KG1 (cell line): ENCODE measurements around the gene SULF2.
"Not testable (repeated sequence)": the region's sequence is repeated elsewhere in the genome, so short reads cannot be mapped to it uniquely, and the experiment has no call there.

Experiments used
- DNase-seq: peaks from one replicate; lab custom pipeline; 2025; lab: John Stamatoyannopoulos, UW

SULF2 gene

DNA sequence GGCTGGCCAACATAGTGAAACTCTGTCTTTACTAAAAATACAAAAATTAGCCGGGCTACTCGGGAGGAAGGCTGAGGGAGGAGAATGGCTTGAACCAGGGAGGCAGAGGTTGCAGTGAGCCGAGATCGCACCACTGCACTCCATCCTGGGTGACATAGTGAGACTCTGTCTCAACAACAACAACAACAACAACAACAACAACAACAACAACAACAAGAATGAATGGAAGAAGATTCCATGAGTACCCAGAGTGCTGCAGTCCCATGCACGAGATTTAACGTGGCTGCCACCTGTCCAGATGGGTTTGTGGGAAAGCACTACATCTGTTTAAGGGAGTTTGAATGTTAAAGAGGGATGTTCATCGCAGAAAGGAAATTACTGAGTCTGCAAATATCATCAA lies 19.7 kb upstream of the SULF2 start:
- DNase-seq: not testable (repeated sequence)

DNA sequence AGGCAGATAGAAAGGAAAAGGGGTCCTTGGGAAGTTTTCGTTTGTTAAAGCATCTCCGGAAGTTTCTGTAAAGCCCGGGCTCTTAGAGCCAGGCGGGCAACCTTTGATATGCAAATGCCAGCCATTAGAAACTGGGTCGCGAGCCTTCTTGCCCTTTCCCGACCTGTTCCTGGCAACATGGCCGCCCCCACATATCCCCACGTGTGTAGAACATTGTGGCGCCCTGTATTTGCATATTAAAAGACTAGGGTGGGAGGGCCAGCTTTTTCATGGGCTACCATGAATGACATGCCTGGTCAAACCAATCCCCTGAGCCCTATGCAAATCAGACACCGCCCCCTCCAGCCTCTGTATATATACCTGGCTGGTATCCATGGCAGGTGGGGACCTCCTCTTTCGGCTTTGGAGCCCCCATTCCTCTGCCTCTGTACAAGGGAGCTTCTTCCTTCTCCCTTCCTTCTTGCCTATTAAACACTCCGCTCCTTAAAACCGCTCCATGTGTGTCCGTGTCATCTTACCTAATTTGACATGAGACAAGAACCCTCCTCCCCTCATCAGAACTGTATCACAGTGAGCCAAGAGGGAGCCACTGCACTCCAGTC lies 19.0 kb upstream of the SULF2 start:
- DNase-seq: not testable (repeated sequence)

DNA sequence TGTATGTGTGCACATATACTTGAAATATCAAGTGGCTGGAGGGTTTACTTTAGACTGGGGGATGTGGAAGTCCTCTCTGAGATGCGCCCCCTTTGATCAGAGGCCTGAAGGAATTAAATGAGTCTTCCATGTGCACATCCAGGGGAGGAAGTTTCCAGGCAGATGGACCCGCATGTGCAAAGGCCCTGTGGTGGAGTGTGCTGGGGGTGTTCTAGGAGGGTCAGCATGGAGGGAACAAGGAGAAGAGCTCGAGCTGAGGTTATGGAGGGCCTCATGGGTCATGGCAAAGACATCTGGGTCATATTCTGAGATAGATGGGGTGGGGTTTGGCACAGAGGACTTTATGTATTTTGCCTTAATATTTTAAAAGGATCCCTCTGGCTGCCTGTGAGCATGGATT lies 17.7 kb upstream of the SULF2 start:
- no peak for DNase-seq

DNA sequence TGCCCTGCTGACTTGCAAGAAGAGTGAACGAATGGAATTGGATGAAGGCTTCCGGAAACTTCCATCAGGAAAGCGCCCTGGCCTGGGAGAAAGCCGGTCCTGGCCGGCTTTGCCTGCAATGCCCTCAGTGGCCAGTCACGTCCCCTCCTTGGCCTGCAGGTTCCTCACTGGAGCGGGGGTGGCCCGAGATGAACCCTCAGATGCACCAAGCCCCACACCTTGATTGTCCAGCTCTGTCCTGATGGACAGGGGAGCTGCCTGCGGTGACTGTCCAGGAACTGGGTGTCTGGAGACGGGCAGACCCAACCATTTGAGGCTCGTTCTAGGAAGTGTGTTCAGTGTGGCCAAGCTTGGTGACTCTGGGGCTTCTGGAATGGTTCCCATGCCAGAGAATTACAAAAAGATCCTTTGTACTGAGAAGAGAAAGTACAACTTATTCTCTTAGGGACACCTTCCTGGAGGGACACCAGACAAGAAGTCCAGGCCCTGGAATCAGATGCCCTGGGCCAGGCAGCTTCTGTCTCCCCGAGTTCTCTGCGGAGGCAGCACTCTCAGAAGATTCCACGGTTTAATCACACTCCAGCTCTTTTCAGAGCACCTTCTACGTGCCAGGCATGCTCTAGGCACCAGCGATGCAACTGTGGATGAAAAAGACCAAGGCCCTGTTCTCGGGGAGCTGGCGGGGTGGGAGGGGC lies 17.1 kb upstream of the SULF2 start:
- DNase-seq: no peak

DNA sequence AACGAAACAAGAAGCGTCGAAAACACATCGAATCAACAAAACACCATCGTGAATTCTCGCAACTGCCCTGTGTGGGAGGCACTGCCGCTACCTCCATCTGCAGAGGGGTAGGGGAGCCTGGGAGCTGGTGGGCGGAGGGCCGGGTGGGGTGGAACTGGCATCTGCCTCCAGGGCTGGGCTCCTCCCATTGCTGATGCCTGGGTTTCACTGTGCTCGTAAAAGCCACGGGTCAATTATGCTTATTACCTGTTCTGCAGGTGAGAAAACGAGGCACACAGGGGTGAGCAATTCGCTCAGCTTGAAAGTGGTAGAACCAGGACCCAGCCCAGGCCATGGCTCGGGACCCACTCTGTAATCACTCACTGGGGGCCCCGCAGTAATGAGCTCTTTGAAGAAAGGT lies 16.5 kb upstream of the SULF2 start:
- no peak for DNase-seq

DNA sequence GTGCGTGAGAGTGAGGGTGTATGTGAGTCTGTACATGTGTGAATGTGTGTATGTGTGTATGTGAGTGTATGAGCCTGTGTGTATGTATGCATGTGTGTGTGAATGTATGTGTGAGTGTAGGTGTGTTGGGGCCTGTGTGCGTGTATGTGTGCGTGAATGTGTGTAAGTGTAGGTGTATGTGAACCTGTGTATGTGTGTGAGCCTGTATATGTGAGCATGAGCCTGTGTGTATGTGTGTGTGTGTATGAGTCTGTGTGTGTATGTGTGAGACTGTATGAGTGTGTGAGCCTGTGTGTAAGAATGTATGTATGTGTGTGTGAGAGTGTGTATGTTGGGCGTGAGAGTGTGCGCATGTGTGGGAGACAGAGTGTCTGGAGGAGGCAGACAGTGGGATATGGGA lies 15.8 kb upstream of the SULF2 start:
- DNase-seq: no peak

DNA sequence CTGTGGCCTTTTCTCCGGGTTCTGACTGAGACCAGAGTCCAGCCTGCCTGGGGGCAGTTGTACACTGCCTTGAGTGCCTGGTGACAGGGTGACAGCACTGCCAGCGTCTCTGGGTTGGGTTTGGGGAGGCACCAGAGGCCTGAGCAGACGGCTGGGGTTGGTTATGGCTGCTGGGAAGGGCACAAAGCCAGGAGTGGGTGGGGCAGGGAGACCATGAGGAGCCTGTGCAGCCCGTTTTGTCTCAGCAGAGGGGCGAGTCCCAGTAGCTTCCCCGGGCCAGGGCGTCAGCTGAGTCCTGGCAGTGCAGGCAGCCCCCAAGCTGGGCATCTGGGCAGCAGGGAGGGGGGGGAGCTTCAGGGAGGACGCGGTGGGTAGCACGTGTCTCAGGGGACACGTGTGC lies 15.3 kb upstream of the SULF2 start:
- DNase-seq: no peak

DNA sequence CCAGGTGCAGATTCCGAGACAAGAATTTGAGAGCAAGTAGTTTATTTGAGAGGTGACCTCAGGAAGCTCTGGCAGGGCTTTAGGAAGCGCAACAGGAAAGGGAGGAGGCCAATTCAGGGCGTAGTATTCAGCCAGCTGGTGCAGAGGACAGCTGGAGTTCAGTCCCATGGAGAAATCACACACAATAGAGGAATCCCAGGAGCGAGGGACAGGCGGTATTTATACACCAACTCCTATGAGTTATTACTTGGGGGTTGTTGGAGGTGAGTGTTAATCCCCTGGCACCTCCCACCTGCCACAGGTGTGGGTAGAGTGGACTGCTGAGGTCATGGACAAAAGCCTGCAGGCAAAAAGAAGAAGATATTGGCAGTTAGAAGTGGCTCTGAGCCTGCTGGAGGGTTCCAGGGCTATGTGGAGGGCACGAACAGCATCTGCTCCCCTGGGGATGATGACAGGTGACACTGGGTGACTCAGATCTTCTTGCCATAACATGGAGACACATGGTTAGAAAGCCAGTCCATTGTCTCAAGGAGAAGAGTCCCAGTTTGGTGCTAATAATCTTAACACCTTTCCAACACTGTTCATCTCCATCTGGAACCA lies 13.9 kb upstream of the SULF2 start:
- no peak for DNase-seq

DNA sequence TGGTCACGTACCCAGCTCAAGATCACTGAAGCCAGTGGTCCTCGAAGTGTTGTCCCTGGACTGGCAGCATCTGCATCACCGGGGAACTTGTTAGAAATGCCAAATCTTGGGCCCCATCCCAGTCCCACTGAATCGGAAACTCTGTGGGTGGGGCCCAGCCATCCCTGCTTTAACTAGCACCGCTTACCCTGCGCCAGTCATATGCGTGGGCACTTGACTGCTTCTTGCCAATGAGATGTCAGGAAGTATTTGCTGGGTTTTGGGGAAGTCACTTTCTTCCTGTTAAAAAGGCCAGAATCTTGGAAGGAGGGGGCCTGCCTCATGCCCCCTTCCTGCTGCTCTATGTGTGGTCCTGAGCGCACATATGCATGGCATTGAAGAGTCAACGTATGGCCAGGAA lies 11.7 kb upstream of the SULF2 start:
- DNase-seq: no peak

DNA sequence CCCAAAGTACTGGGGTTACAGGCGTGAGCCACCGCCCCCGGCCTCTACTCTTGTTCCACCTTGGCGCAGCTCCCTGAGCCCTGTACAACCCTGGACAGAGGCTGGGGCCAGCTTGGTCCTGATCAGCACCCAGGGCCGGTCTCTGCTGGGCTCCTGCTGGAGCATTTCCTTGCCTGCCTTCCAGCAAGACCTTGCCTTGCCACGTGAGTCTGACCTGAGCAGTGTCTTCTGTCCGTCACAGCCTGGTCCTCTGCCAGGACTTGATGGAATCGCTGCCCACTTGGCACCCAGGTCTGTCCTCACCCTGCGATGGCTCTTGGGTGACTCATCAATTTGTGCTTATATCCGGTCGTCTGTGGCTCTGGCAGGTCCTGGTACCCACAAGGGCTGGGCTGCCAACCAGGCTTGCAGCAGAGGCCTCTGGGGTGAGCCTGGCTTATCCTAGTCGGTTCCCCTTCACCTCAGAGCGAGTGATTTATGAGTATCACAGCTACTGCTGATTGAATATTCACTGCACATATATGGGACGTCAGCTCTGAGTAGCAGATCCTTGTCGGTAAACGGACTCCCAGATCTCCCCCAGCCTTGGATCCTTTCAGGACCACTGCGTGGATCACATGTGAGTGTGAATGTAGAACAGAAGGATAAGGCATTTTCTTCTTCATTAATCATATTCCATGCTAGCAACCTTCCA lies 10.1 kb upstream of the SULF2 start:
- DNase-seq: no peak

DNA sequence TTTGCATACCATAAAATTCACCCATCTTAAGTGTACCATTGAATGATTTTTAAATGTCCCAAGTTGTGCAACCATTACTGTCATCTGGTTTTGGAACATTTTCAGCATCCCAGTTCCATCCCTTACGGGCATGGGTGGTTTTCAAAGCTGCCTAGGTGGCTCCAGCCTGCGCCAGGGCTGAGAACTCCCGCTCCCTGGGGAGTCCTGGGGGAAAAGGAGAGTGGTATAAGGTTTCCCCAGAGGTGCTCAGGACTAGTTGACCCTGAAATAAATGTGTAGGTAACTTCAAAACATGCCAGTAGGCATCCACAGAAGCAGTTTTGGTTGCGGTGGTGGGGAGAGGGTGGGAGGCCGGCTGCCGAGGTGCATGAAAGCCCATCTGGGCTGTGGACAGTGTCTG lies 9.0 kb upstream of the SULF2 start:
- DNase-seq: not testable (repeated sequence)

DNA sequence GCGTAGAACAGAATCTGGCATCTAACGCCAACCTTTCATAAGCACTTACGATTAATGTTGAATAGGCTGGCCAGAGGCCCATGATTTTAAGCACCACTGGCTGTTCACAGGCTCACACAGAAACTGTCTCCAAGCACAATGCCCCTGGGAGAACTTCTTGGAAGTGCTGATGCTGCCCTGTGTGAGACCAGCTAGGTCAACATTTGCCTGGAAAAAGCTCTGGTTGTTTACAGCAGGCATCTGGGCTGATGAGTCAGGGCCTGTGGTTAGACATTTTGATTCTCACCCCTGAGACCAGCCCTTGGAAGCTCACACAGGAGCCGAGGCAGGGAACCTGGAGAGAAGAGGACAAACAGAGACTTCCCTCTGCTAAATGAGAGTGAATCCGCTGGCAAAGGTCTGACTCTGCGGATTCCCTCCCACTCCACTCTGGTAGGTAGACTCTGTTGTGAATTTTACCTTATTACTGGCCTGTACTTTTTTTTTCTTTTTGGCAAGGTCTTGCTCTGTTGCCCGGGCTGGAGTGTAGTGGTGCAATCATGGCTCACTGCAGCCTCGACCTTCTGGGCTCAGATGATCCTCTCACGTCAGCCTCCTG lies 6.8 kb upstream of the SULF2 start:
- DNase-seq: no peak

DNA sequence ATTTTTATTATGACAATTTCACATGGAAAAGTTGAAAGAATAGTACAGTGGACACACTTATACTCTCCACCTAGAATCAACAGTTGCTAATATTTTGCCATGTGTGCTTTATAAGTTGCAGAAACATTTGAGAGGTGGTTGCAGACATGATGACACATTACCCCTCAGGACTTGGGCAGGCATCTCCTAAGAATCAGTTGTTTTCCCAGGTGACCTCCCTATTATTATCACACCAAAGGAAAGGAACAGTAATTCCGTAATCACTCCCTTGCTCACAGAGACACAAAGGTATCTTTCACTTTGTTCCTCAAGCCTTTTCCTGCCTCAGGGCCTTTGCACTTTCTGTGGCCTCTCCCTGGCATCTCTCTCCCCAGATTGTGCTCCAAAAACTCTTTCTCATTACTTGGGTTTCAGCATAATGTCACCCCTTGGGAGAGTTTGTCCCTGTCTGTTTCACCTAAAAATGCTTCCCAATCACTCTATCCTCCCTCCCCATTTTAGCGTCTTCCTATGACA lies 5.9 kb upstream of the SULF2 start:
- no peak for DNase-seq

DNA sequence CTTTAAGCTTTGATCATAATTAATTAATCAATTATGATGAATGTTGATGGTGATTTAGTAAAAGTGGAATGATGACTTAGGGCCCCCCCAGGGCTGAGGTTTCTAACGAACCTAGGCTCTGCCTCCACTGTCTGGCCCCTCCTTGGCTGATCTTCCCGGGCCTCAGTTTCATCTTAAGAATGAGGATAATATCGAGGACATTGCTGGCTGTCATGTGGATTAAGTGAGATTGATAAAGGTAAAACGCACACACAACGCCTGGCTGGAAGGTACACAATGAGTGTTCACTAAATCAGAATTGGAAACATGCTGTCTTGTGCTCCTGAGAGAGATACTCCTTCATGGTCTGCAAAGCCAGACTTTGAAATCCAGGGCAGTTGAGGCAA lies 5.3 kb upstream of the SULF2 start:
- DNase-seq: no peak

DNA sequence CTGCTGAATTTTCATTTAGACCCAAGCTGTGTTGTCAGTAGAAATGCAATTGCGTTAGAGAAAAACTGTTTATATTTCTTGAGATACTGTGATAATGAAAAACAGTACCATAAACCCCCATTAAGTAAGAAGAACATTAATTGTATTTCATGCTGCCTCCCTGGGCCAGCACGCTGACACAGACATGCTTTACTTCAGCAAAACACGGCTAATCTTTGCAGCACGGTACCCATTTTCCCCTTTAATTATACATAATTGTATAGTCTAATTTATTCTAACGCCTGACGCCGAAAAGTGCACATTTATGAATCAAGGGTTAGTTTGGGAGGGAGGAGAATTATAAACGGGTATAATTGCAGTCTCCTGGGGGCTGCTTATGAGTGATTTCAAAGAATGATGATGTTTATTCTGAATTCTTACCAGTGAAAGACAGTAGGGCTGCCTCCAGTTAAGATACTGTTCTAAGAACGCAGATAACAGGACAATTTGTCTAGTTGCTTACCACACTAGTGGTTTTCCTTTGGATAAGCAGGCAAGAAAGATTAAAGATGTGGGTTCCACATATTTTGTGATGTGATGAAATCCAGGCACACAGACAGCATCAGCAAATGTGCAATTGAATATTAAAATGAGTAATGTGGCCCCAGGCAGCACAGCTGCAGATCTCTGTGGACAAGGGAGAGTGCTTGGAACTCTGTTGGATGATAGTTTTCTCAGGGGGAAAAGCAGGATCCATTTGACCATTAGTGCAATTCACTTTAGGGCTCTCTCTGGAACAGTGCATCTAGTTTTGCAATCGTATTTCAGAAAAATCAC lies 4.7 kb upstream of the SULF2 start:
- DNase-seq: no peak

DNA sequence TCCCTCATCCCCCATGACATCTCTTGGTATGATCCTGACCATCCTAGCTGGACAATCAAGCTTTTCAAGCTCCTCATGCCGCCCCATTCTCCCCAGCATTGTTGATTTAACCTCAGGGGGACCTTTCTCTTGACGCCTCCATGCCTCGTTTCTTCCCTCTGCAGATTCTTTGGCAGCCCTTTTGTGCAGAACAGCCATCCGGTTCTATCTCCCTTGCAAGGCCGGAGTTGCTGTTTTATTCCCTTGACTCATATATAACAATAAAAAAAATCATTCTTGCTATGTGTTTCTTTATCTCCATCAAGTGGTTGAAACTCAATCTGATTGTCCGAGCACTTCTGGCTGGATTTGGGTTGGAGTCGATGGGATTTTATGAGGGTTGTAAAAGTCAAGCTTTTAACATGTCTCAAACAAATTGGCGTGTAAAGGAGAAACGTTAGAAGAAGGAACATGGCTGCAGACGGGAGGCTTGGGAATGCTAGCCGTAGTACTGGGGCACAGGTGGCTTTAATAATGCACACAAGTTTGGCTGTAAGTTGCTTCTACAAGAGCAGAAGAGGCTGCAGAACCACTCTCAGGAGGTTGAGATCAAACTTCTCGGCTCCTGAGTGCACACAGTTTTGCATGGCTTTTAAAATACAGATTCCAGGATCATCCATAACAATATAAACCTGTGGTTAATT lies 3.9 kb upstream of the SULF2 start:
- DNase-seq: no peak

DNA sequence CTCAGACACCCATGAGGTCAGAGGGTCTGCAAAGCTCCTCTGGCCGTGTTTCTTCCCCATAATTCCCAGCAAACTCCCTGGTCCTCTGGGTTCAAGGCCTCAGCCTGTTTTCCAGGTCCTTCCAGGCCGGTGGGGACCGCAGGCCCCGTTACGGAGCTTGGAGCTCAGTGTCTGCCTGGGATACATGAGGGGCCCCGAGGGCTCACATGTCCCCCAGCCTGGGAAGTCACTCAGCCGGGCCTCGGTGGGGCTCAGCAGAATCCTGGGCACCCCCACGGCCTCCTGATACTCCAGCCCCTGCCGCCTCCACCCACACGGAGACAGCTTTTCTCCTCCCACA lies 3.4 kb upstream of the SULF2 start:
- no peak for DNase-seq

DNA sequence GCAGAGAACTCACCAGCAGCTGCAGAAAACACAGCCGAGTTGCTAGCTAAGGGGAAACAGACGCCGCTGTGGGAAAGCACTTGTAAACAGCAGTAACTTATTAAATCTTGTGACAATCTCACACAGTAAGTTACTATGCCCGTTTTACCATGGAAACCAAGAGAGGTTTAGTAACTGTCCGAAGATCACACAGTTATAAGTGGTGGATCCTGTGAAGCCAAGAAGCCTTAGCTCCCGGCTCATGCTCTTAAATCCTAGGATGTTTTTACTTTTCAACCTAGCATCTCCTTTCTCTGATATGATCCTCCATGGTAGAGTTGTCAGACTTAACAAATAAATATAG lies 1.5 kb upstream of the SULF2 start:
- DNase-seq: no peak

DNA sequence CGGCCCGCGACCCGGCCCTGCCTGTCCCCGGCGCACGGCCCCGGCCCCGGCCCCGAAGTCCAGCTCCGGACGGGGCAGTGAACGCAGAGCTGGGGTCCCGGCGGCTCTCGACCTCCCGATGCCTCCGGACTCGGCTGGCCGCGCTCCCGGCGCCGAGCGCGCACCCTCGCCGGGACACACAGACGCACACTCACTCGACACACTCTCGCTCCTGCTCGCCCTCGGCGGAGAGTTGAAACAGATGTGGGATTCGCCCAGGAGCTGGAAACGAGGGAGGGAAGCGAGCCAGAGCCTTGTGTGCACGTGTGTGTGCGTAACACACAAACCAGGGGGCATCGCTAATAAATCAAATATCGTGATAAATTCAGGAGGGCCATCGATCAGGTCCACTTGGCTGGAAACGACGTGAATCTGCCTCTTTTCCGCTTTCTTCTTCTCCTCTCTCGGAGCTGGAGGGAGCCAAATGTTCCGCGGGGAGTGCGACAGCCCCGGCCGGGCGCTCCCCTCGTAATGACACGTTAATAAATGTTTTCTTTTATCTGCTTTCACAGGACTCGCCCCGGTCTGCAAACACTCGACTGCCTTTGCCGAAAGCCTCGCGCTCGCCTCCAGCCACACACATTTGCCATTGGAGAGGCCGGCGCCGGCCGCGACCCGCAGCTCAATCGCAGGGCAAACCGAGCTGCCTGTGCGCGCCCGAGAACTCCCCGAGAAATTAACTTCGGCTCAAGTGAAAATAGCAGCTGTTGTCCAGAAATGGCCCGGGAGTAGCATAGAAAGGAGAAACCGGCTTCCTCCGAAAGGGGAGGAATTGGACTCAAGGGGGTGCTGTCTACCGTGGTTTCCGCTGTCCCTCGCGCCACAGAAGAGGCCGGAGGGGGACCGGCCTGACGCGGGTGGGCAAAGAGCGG lies 828 bp upstream of the SULF2 start:
- DNase-seq: no peak

DNA sequence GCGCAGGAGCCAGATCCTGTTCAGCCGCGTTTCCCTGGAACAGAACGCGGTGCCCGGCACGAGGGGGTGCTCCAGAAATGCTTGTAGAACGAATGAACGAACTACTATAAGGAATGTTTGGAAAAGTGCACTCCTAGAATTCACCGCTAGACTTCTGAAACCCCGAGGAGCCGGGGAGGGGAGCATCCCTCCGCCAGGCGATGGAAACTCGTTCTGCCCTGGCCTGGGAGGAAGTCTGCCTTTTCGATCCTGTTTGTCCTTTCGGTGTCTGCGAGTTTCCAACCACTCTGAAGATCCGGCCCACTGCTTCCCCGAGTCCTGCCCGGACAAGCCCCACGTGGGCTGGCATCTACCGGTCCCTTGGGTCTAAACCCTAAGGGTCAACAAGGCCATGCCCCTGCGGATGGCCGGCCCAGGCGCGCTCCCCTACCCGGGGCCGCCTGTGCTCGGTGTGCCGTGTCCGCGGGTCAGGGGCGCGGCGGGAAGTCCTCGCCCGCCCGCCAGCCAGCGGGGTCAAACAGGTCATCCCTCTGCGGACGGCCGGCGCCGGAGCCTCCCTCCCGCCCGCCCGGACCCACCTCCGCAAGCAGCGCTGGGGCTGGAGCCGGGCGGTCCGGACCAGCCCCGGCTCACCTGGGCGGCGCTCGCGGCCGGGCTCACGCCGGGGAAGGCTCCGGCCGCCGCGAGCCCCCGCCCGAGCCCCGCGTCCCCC lies 526 bp downstream of the SULF2 start:
- DNase-seq: no peak
